ENCODE results near the gene ARAP3.
A peak's percentile ranks its signal among the peaks of the same experiment; 100 is the strongest.

The ARAP3 gene

GRCh38 chr5:141665995-141666940, 15.8 kb downstream of the ARAP3 start:
- no peak for DNase-seq

GRCh38 chr5:141664733-141665461, 17.1 kb downstream of the ARAP3 start:
- DNase-seq: peak; percentile 18 to 24

- no peak for DNase-seq
Observed at GRCh38 chr5:141663506-141663905, 18.5 kb downstream of the ARAP3 start.

- DNase-seq: no peak
Observed at GRCh38 chr5:141662028-141662427, 20.0 kb downstream of the ARAP3 start.

GRCh38 chr5:141657937-141658545, 24.0 kb downstream of the ARAP3 start:
- no peak for DNase-seq

- no peak for DNase-seq
Observed at GRCh38 chr5:141657404-141657803, 24.6 kb downstream of the ARAP3 start.

- no peak for DNase-seq
Observed at GRCh38 chr5:141656396-141656795, 25.6 kb downstream of the ARAP3 start.

GRCh38 chr5:141655020-141655419, 27.0 kb downstream of the ARAP3 start:
- DNase-seq: no peak

- no peak for DNase-seq
Observed at GRCh38 chr5:141654298-141654697, 27.7 kb downstream of the ARAP3 start.

GRCh38 chr5:141651728-141652105, 30.3 kb downstream of the ARAP3 start:
- DNase-seq: no peak

- peak; percentile 28 to 43 for DNase-seq
Observed at GRCh38 chr5:141650851-141651727, 30.9 kb downstream of the ARAP3 start, which contains the start of gene FCHSD1. FCHSD1 (minus strand) TSS chr5:141651418; CDS start chr5:141651368, 50 bp downstream.

- DNase-seq: no peak
Observed at GRCh38 chr5:141649972-141650371, 32.1 kb downstream of the ARAP3 start.

- DNase-seq: no peak
Observed at GRCh38 chr5:141649056-141649688, 32.9 kb downstream of the ARAP3 start.

GRCh38 chr5:141647851-141648250, 34.2 kb downstream of the ARAP3 start:
- no peak for DNase-seq

GRCh38 chr5:141647242-141647641, 34.8 kb downstream of the ARAP3 start:
- no peak for DNase-seq

- no peak for DNase-seq
Observed at GRCh38 chr5:141646026-141646425, 36.0 kb downstream of the ARAP3 start.

- DNase-seq: no peak
Observed at GRCh38 chr5:141641634-141642267, 40.3 kb downstream of the ARAP3 start.

GRCh38 chr5:141640698-141641097, 41.3 kb downstream of the ARAP3 start:
- no peak for DNase-seq

- DNase-seq: no peak
Observed at GRCh38 chr5:141640051-141640415, 42.0 kb downstream of the ARAP3 start.

- no peak for DNase-seq
Observed at GRCh38 chr5:141639357-141640050, 42.5 kb downstream of the ARAP3 start.

GRCh38 chr5:141638771-141639170, 43.3 kb downstream of the ARAP3 start:
- DNase-seq: no peak
